OCI-LY7 (cell line): Measurements from ENCODE around the gene KLHL34.

Source experiments
- EZH2phosphoT487 ChIP-seq: fragments of 200-600 bp; sonication (generic); IDR thresholded peaks from 2 replicates; pipeline ENCODE4 v1.6.1; 2018; ENCODE audit warnings: low read depth, borderline replicate concordance, mild to moderate bottlenecking, mixed run types, antibody characterized with exemption, low read length, moderate library complexity, mixed read lengths
- TF ChIP-seq, protein P1 (sequence below): fragments of 200-600 bp; sonication (generic); conservative IDR thresholded peaks from 2 replicates; pipeline ENCODE4 v1.5.1; 2014; ENCODE audit warnings: mild to moderate bottlenecking, antibody characterized with exemption, low read length, moderate library complexity, mixed read lengths

DNA sequence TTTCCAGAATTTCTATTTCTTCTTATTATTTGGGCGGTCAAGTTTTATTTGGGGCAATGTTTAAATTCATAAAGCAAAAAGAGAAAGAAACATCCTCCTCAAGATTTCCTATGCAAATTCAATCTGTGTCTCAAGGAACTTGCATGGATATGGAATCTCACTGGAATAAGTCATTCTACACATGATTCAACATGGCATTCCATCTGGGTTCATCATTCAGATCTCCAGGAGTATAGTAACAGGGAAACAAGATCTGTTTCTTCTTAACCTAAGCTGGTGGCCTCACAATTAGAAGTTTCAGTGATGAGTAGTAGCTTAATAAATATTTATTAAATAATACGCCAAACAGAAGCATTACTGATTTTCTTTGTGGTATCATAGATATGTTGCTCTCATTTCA is 19.8 kb downstream of the KLHL34 start:
- TF ChIP-seq, protein P1, sequence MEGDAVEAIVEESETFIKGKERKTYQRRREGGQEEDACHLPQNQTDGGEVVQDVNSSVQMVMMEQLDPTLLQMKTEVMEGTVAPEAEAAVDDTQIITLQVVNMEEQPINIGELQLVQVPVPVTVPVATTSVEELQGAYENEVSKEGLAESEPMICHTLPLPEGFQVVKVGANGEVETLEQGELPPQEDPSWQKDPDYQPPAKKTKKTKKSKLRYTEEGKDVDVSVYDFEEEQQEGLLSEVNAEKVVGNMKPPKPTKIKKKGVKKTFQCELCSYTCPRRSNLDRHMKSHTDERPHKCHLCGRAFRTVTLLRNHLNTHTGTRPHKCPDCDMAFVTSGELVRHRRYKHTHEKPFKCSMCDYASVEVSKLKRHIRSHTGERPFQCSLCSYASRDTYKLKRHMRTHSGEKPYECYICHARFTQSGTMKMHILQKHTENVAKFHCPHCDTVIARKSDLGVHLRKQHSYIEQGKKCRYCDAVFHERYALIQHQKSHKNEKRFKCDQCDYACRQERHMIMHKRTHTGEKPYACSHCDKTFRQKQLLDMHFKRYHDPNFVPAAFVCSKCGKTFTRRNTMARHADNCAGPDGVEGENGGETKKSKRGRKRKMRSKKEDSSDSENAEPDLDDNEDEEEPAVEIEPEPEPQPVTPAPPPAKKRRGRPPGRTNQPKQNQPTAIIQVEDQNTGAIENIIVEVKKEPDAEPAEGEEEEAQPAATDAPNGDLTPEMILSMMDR, result no peak
- TF ChIP-seq EZH2phosphoT487, result no peak
